HCT116 (cell line): ENCODE data around the gene GYS2. TPM values are rescaled to one million over a fixed set of nuclear protein-coding genes. Genes with fewer than 3 reads are reported as not detected.

ENCODE experiments used
- ATAC-seq: fragments of 200-7000 bp; cut with Tn5 transposase; 2 replicates; pipeline ENCODE4 v1.9.1; 2020; ENCODE audit warnings: mild to moderate bottlenecking, moderate library complexity
- BruUV-seq: library from RNA; stranded (reverse); fragments of 400-500 nt; replicated peaks from 2 replicates; lab custom pipeline; 2021; lab: Mats Ljungman, UMichigan
- CTCF ChIA-PET: fragments of 300-600 bp; sonication (Branson Sonifier 250); formaldehyde crosslinking; loops from one replicate; lab custom pipeline; 2021; ENCODE audit warnings: antibody characterized with exemption; lab: Charles Lee
- POLR2A ChIA-PET: fragments of 300-600, 350-600 bp; sonication (Branson Sonifier 250); formaldehyde crosslinking; loops from one replicate; lab custom pipeline; 2021; ENCODE audit warnings: antibody characterized with exemption; lab: Charles Lee
- RAD21 ChIA-PET, 2 experiments: fragments of 300-600 bp; sonication (Branson Sonifier 250); formaldehyde crosslinking; loops; one replicate each; lab custom pipeline; 2023; ENCODE audit warnings: low total read pairs in 2 of 2; ENCODE audit not compliant: uncharacterized antibody in 2 of 2, unreplicated experiment in 2 of 2, low non-redundant PET in 1 of 2; lab: Charles Lee
- DNase-seq: peaks from one replicate; pipeline ENCODE4 v3.0.0-alpha.2; 2010; ENCODE audit warnings: low read depth, low spot score
- H2AFZ ChIP-seq: fragments of 200-600 bp; shearing (Covaris generic), sonication (generic); 2 replicates; pipeline ENCODE4 v1.6.1; 2017; ENCODE audit warnings: low read depth, mixed run types, mixed read lengths, antibody characterized with exemption, low read length; ENCODE audit not compliant: poor library complexity, severe bottlenecking
- H3K27ac ChIP-seq: 2 replicates; pipeline ENCODE4 v1.5.1; 2012; ENCODE audit warnings: low read depth, low read length
- H3K27me3 ChIP-seq: fragments of 200-600 bp; sonication (generic); 2 replicates; pipeline ENCODE4 v1.6.1; 2016; ENCODE audit warnings: mixed run types, low read length, mixed read lengths; ENCODE audit not compliant: insufficient read depth
- H3K36me3 ChIP-seq, 2 experiments: fragments of 200-500 bp in 1 of 2; fragments of 200-600 bp in 1 of 2; sonication (Bioruptor generic) in 1 of 2; sonication (generic) in 1 of 2; 2 replicates each; pipeline versions ENCODE4 v1.5.1 to v1.6.1; 2014 to 2016; ENCODE audit warnings: low read length in 2 of 2, inconsistent platforms in 1 of 2, mixed read lengths in 1 of 2, mixed run types in 1 of 2; ENCODE audit not compliant: insufficient read depth in 2 of 2, control insufficient read depth in 1 of 2
- H3K4me1 ChIP-seq, 2 experiments: fragments of 200-600 bp in 1 of 2; sonication (generic) in 1 of 2; 2 replicates each; pipeline versions ENCODE4 v1.5.1 to v1.6.1; 2012 to 2017; ENCODE audit warnings: low read length in 2 of 2, inconsistent platforms in 1 of 2, mild to moderate bottlenecking in 1 of 2, mixed read lengths in 1 of 2, mixed run types in 1 of 2, moderate library complexity in 1 of 2; ENCODE audit not compliant: insufficient read depth in 2 of 2, control insufficient read depth in 1 of 2
- H3K4me2 ChIP-seq: fragments of 200-600 bp; sonication (generic); 2 replicates; pipeline ENCODE4 v1.6.1; 2017; ENCODE audit warnings: mixed run types, low read length, mixed read lengths
- H3K4me3 ChIP-seq, 2 experiments: fragments of 200-600 bp in 1 of 2; sonication (generic) in 1 of 2; replicated peaks in 1 of 2; 2 replicates each; pipeline ENCODE4 v1.5.1; 2011 to 2016; ENCODE audit warnings: low read length in 2 of 2, control low read depth in 1 of 2, low read depth in 1 of 2, mild to moderate bottlenecking in 1 of 2, mixed read lengths in 1 of 2, mixed run types in 1 of 2
- H3K79me2 ChIP-seq: fragments of 200-600 bp; sonication (generic); 2 replicates; pipeline ENCODE4 v1.6.1; 2017; ENCODE audit warnings: mild to moderate bottlenecking, mixed run types, low read length, moderate library complexity, mixed read lengths; ENCODE audit not compliant: insufficient read depth
- H3K9ac ChIP-seq: fragments of 200-600 bp; sonication (generic); 2 replicates; pipeline ENCODE4 v1.6.1; 2016; ENCODE audit warnings: low read length, mixed read lengths
- H3K9me2 ChIP-seq: fragments of 200-600 bp; sonication (generic), shearing (Covaris generic); 2 replicates; pipeline ENCODE4 v1.6.1; 2017; ENCODE audit warnings: mixed run types, mild to moderate bottlenecking, moderate library complexity; ENCODE audit not compliant: insufficient read depth
- H3K9me3 ChIP-seq, 2 experiments: fragments of 200-500 bp in 1 of 2; fragments of 200-600 bp in 1 of 2; sonication (Bioruptor generic) in 1 of 2; sonication (generic) in 1 of 2; 2 replicates each; pipeline ENCODE4 v1.6.1; 2014 to 2017; ENCODE audit warnings: low read length in 2 of 2, mixed read lengths in 2 of 2, inconsistent platforms in 1 of 2, low read depth in 1 of 2, mild to moderate bottlenecking in 1 of 2, mixed run types in 1 of 2, moderate library complexity in 1 of 2; ENCODE audit not compliant: control insufficient read depth in 1 of 2, insufficient read depth in 1 of 2
- H4K20me1 ChIP-seq: fragments of 200-600 bp; sonication (generic), shearing (Covaris generic); 2 replicates; pipeline ENCODE4 v1.6.1; 2017; ENCODE audit warnings: mixed run types, mild to moderate bottlenecking, moderate library complexity; ENCODE audit not compliant: insufficient read depth
- EGR1 ChIP-seq: IDR thresholded peaks from 2 replicates; pipeline ENCODE4 v1.6.1; 2012; ENCODE audit warnings: low read depth
- EZH2 ChIP-seq: fragments of 200-600 bp; sonication (generic); IDR thresholded peaks from 2 replicates; pipeline ENCODE4 v1.6.1; 2017; ENCODE audit warnings: antibody characterized with exemption, mixed run types
- JUND ChIP-seq: IDR thresholded peaks from 2 replicates; pipeline ENCODE4 v1.6.1; 2012
- RAD21 ChIP-seq: IDR thresholded peaks from 2 replicates; pipeline ENCODE4 v1.6.1; 2012; ENCODE audit warnings: low read depth, mild to moderate bottlenecking
- SIN3A ChIP-seq: IDR thresholded peaks from 2 replicates; pipeline ENCODE4 v1.6.1; 2012; ENCODE audit warnings: low read depth
- SP1 ChIP-seq: IDR thresholded peaks from 2 replicates; pipeline ENCODE4 v1.6.1; 2012; ENCODE audit warnings: low read depth
- SRF ChIP-seq: IDR thresholded peaks from 2 replicates; pipeline ENCODE4 v1.6.1; 2012; ENCODE audit warnings: low read depth
- TCF7L2 ChIP-seq: IDR thresholded peaks from 2 replicates; pipeline ENCODE4 v1.7.0; 2011; ENCODE audit warnings: borderline replicate concordance, inconsistent platforms; ENCODE audit not compliant: insufficient read depth, insufficient read length; ENCODE audit errors: extremely low read depth
- YY1 ChIP-seq: IDR thresholded peaks from 2 replicates; pipeline ENCODE4 v1.6.1; 2011; ENCODE audit warnings: low read length, low read depth, moderate library complexity, mild to moderate bottlenecking; ENCODE audit not compliant: insufficient replicate concordance; ENCODE audit errors: extremely low read depth
- intact Hi-C: fragments of 100-400 bp; cut with micrococcal nuclease; formaldehyde crosslinking; loops from 2 replicates; pipeline ENCODE4 v1.10.0; 2022
- total RNA-seq: library from RNA; stranded (reverse); gene quantifications from one replicate; pipeline ENCODE4 v1.2.1, GENCODE V29; 2021; ENCODE audit not compliant: unreplicated experiment
- TF ChIP-seq, protein P1 (sequence below): IDR thresholded peaks from 2 replicates; pipeline ENCODE4 v1.6.1; 2012
- TF ChIP-seq, protein P2 (sequence below): IDR thresholded peaks from 2 replicates; pipeline ENCODE4 v1.6.1; 2012; ENCODE audit warnings: low read depth

GYS2 gene
- total RNA-seq, 1 experiment from 2014 or later, result not detected

- no peaks in the 10 kb centered on the region for H3K4me1 ChIP-seq
- H3K9me2 ChIP-seq, result no peaks in the 10 kb centered on the region
- no peak overlapping the region for H2AFZ ChIP-seq
- H3K27ac ChIP-seq, result no peak overlapping the region
- H3K4me3 ChIP-seq, result no peak overlapping the region
- no peak for ATAC-seq
- H3K79me2 ChIP-seq, result peaks cover 99% of the 10 kb centered on the region
- no TSS peak for BruUV-seq
- peaks cover 52% of the 10 kb centered on the region; the same call in 1 of the 2 replicates for H4K20me1 ChIP-seq
- RAD21 ChIA-PET, result no interaction called here
- no peak for DNase-seq
- POLR2A ChIA-PET, result interaction anchor here (2.6 kb wide), 1 partner anchor 9 kb away, joined by 10 read pairs; the partner anchor contains the start of gene LDHB
- no peaks in the 10 kb centered on the region for H3K27me3 ChIP-seq
- intact Hi-C loops, result no loop called here
- H3K4me2 ChIP-seq, result no peak overlapping the region
- H3K9ac ChIP-seq, result no peak overlapping the region
- no peak for TF ChIP-seq SP1
- no peak for TF ChIP-seq TCF7L2
- TF ChIP-seq SRF, result no peak
- TF ChIP-seq YY1, result no peak
- TF ChIP-seq, protein P1, sequence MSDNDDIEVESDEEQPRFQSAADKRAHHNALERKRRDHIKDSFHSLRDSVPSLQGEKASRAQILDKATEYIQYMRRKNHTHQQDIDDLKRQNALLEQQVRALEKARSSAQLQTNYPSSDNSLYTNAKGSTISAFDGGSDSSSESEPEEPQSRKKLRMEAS, result no peak
- no peak for TF ChIP-seq EGR1
- no peaks in the 10 kb centered on the region for H3K9me3 ChIP-seq
- peaks cover 78 to 83% of the 10 kb centered on the region in 2 experiments for H3K36me3 ChIP-seq
- CTCF ChIA-PET, result no interaction called here
Observed at GRCh38 chr12:21649034-21649433, 44.4 kb upstream of the GYS2 start.

GRCh38 chr12:21648378-21648777 lies 43.7 kb upstream of the GYS2 start:
- no peak overlapping the region for H3K4me2 ChIP-seq
- H2AFZ ChIP-seq, result no peak overlapping the region
- DNase-seq (no peak), ATAC-seq (no peak)
- CTCF ChIA-PET, result no interaction called here
- H3K9ac ChIP-seq, result no peak overlapping the region
- no peak overlapping the region for H3K27ac ChIP-seq
- POLR2A ChIA-PET, result interaction anchor here (2.6 kb wide), 1 partner anchor 9 kb away, joined by 10 read pairs; the partner anchor contains the start of gene LDHB
- no peaks in the 10 kb centered on the region for H3K9me2 ChIP-seq
- H3K79me2 ChIP-seq, result peaks cover 99% of the 10 kb centered on the region
- no peak overlapping the region for H3K4me3 ChIP-seq
- intact Hi-C loops, result no loop called here
- no peaks in the 10 kb centered on the region for H3K4me1 ChIP-seq
- H3K36me3 ChIP-seq, result peaks cover 80 to 84% of the 10 kb centered on the region in 2 experiments
- no peaks in the 10 kb centered on the region for H3K27me3 ChIP-seq
- RAD21 ChIA-PET, result no interaction called here
- H3K9me3 ChIP-seq, result no peaks in the 10 kb centered on the region
- TF ChIP-seq JUND (no peak), EZH2 (no peak), SIN3A (no peak), RAD21 (no peak)
- TF ChIP-seq, protein P2, sequence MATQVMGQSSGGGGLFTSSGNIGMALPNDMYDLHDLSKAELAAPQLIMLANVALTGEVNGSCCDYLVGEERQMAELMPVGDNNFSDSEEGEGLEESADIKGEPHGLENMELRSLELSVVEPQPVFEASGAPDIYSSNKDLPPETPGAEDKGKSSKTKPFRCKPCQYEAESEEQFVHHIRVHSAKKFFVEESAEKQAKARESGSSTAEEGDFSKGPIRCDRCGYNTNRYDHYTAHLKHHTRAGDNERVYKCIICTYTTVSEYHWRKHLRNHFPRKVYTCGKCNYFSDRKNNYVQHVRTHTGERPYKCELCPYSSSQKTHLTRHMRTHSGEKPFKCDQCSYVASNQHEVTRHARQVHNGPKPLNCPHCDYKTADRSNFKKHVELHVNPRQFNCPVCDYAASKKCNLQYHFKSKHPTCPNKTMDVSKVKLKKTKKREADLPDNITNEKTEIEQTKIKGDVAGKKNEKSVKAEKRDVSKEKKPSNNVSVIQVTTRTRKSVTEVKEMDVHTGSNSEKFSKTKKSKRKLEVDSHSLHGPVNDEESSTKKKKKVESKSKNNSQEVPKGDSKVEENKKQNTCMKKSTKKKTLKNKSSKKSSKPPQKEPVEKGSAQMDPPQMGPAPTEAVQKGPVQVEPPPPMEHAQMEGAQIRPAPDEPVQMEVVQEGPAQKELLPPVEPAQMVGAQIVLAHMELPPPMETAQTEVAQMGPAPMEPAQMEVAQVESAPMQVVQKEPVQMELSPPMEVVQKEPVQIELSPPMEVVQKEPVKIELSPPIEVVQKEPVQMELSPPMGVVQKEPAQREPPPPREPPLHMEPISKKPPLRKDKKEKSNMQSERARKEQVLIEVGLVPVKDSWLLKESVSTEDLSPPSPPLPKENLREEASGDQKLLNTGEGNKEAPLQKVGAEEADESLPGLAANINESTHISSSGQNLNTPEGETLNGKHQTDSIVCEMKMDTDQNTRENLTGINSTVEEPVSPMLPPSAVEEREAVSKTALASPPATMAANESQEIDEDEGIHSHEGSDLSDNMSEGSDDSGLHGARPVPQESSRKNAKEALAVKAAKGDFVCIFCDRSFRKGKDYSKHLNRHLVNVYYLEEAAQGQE, result no peak
- BruUV-seq, result no TSS peak
- peaks cover 50% of the 10 kb centered on the region; the same call in 1 of the 2 replicates for H4K20me1 ChIP-seq
